ENCODE measurements around the gene CDC42BPA. TPM values are rescaled to one million over a fixed set of nuclear protein-coding genes. Genes with fewer than 3 reads are reported as not detected.

CDC42BPA gene
- total and polyA plus RNA-seq, 9 of the 15 experiments (the other 6 are each of a cell fraction or from before 2014, with no cell fraction given): 8.0 to 77.5 (median 52.1) TPM

DNA sequence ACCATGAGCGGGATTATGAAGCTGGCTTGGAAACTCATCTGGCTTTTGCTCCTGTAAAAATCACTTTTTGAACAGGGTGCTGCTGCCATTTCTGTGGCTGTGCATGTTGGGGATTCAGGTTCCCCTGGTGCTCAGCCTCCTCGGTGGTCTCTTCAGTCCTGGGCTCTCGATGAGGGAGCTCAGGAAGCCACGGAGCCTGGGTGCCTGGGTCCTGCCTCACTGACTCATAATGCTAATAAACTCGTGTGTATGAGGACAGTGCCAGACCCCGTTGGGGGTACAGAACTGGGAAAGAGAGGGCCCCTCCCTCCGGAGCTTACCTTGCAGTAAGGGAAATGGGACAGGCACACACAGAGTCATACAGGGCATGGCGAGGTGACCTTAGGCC, 372.4 kb downstream of the CDC42BPA start (continued):
- TF ChIP-seq, protein P1, sequence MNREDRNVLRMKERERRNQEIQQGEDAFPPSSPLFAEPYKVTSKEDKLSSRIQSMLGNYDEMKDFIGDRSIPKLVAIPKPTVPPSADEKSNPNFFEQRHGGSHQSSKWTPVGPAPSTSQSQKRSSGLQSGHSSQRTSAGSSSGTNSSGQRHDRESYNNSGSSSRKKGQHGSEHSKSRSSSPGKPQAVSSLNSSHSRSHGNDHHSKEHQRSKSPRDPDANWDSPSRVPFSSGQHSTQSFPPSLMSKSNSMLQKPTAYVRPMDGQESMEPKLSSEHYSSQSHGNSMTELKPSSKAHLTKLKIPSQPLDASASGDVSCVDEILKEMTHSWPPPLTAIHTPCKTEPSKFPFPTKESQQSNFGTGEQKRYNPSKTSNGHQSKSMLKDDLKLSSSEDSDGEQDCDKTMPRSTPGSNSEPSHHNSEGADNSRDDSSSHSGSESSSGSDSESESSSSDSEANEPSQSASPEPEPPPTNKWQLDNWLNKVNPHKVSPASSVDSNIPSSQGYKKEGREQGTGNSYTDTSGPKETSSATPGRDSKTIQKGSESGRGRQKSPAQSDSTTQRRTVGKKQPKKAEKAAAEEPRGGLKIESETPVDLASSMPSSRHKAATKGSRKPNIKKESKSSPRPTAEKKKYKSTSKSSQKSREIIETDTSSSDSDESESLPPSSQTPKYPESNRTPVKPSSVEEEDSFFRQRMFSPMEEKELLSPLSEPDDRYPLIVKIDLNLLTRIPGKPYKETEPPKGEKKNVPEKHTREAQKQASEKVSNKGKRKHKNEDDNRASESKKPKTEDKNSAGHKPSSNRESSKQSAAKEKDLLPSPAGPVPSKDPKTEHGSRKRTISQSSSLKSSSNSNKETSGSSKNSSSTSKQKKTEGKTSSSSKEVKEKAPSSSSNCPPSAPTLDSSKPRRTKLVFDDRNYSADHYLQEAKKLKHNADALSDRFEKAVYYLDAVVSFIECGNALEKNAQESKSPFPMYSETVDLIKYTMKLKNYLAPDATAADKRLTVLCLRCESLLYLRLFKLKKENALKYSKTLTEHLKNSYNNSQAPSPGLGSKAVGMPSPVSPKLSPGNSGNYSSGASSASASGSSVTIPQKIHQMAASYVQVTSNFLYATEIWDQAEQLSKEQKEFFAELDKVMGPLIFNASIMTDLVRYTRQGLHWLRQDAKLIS (CRISPR knock-in tag; IDR thresholded peaks at IDR 0.05): no peak
- TF ChIP-seq POLR3A (IDR thresholded peaks at IDR 0.05; ENCODE audit: borderline replicate concordance, extremely low read depth, insufficient read depth, insufficient read length): no peak
- TF ChIP-seq, protein P2, sequence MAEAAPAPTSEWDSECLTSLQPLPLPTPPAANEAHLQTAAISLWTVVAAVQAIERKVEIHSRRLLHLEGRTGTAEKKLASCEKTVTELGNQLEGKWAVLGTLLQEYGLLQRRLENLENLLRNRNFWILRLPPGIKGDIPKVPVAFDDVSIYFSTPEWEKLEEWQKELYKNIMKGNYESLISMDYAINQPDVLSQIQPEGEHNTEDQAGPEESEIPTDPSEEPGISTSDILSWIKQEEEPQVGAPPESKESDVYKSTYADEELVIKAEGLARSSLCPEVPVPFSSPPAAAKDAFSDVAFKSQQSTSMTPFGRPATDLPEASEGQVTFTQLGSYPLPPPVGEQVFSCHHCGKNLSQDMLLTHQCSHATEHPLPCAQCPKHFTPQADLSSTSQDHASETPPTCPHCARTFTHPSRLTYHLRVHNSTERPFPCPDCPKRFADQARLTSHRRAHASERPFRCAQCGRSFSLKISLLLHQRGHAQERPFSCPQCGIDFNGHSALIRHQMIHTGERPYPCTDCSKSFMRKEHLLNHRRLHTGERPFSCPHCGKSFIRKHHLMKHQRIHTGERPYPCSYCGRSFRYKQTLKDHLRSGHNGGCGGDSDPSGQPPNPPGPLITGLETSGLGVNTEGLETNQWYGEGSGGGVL (CRISPR knock-in tag; IDR thresholded peaks at IDR 0.05): no peak
- TF ChIP-seq XRCC3 (IDR thresholded peaks at IDR 0.05): no peak
